CD14-positive monocyte (primary cell): ENCODE results near the gene CCNG2. TPM values are rescaled to one million over a fixed set of nuclear protein-coding genes. Genes with fewer than 3 reads are reported as not detected.

Experiments
- DNase-seq, 3 donors: peaks; one replicate each; pipeline ENCODE4 v3.0.0-alpha.2; 2011 to 2022
- H2AFZ ChIP-seq: 2 replicates; pipeline ENCODE4 v1.6.0; 2012; ENCODE audit warnings: mild to moderate bottlenecking, low read depth, low read length, inconsistent platforms; ENCODE audit not compliant: insufficient read depth, poor library complexity, severe bottlenecking
- H3K27ac ChIP-seq, 2 donors: 1 replicate in 1 of 2; 2 replicates in 1 of 2; pipeline ENCODE4 v1.5.1; 2012 to 2013; ENCODE audit warnings: low read length in 2 of 2, control low read depth in 1 of 2, inconsistent platforms in 1 of 2, low read depth in 1 of 2, mild to moderate bottlenecking in 1 of 2
- H3K27me3 ChIP-seq, 2 donors: one replicate each; pipeline versions ENCODE4 v1.6.0 to v1.6.1; 2011 to 2013; ENCODE audit warnings: low read length in 2 of 2; ENCODE audit not compliant: control insufficient read depth in 2 of 2, insufficient read depth in 2 of 2
- H3K36me3 ChIP-seq, 2 donors: replicated peaks in 1 of 2; 1 replicate in 1 of 2; 2 replicates in 1 of 2; pipeline versions ENCODE4 v1.5.1 to v1.6.1; 2012 to 2013; ENCODE audit warnings: low read length in 2 of 2, control low read depth in 1 of 2, inconsistent platforms in 1 of 2, mild to moderate bottlenecking in 1 of 2; ENCODE audit not compliant: insufficient read depth in 2 of 2, control insufficient read depth in 1 of 2
- H3K4me1 ChIP-seq, 2 donors: 1 replicate in 1 of 2; 2 replicates in 1 of 2; pipeline versions ENCODE4 v1.5.1 to v1.6.1; 2012 to 2013; ENCODE audit warnings: low read length in 2 of 2, control low read depth in 1 of 2, inconsistent platforms in 1 of 2, mild to moderate bottlenecking in 1 of 2, moderate library complexity in 1 of 2; ENCODE audit not compliant: insufficient read depth in 2 of 2, control insufficient read depth in 1 of 2
- H3K4me2 ChIP-seq: replicated peaks from 2 replicates; pipeline ENCODE3; 2012; ENCODE audit warnings: low read length, moderate library complexity, mild to moderate bottlenecking; ENCODE audit not compliant: poor library complexity, severe bottlenecking; ENCODE audit errors: extremely low read depth
- H3K4me3 ChIP-seq, 3 experiments: fragments of 200-600 bp in 1 of 3; sonication (generic) in 1 of 3; replicated peaks in 1 of 3; 1 replicate in 2 of 3; 2 replicates in 1 of 3; pipeline ENCODE4 v1.5.1; 2011 to 2013; ENCODE audit warnings: low read length in 3 of 3, mild to moderate bottlenecking in 3 of 3, control low read depth in 2 of 3, low read depth in 2 of 3, inconsistent platforms in 1 of 3, moderate library complexity in 1 of 3
- H3K79me2 ChIP-seq: 2 replicates; pipeline ENCODE4 v1.6.0; 2012; ENCODE audit warnings: mild to moderate bottlenecking, control low read depth, inconsistent platforms, low read length, moderate library complexity; ENCODE audit not compliant: insufficient read depth
- H3K9ac ChIP-seq: 2 replicates; pipeline ENCODE4 v1.6.0; 2017; ENCODE audit warnings: low read length, mild to moderate bottlenecking; ENCODE audit not compliant: insufficient read depth, poor library complexity, severe bottlenecking
- H3K9me3 ChIP-seq, 2 donors: replicated peaks in 1 of 2; 1 replicate in 1 of 2; 2 replicates in 1 of 2; pipeline versions ENCODE4 v1.5.1 to v1.6.1; 2012 to 2013; ENCODE audit warnings: low read length in 2 of 2, control low read depth in 1 of 2; ENCODE audit not compliant: control insufficient read depth in 1 of 2, insufficient read depth in 1 of 2
- H4K20me1 ChIP-seq: 2 replicates; pipeline ENCODE4 v1.6.0; 2012; ENCODE audit warnings: mild to moderate bottlenecking, low read length, control low read depth, moderate library complexity; ENCODE audit not compliant: insufficient read depth
- H3K27ac Mint-ChIP-seq, 7 donors: one replicate each; pipeline ENCODE4 v1.8.0; 2020; ENCODE audit warnings: mild to moderate bottlenecking in 7 of 7, mixed read lengths in 7 of 7, moderate library complexity in 6 of 7, inconsistent platforms in 2 of 7
- H3K27me3 Mint-ChIP-seq, 3 donors: one replicate each; pipeline ENCODE4 v1.8.0; 2021 to 2022; ENCODE audit warnings: low read depth in 3 of 3, mild to moderate bottlenecking in 3 of 3, mixed read lengths in 3 of 3, moderate library complexity in 3 of 3, inconsistent platforms in 1 of 3
- H3K36me3 Mint-ChIP-seq, 2 donors: one replicate each; pipeline ENCODE4 v1.8.0; 2020; ENCODE audit warnings: mixed read lengths in 2 of 2, inconsistent platforms in 1 of 2, mild to moderate bottlenecking in 1 of 2
- H3K4me1 Mint-ChIP-seq: one replicate; pipeline ENCODE4 v1.8.0; 2020; ENCODE audit warnings: mild to moderate bottlenecking, mixed read lengths
- H3K4me3 Mint-ChIP-seq, 2 donors: one replicate each; pipeline ENCODE4 v1.8.0; 2020; ENCODE audit warnings: mild to moderate bottlenecking in 2 of 2, mixed read lengths in 2 of 2, moderate library complexity in 1 of 2
- H3K9me3 Mint-ChIP-seq, 7 donors: one replicate each; pipeline ENCODE4 v1.8.0; 2020 to 2022; ENCODE audit warnings: mixed read lengths in 7 of 7, mild to moderate bottlenecking in 6 of 7, moderate library complexity in 6 of 7, inconsistent platforms in 2 of 7
- CTCF ChIP-seq: fragments of 200-600 bp; IDR thresholded peaks from one replicate; pipeline ENCODE4 v1.8.0; 2022; ENCODE audit warnings: antibody characterized with exemption, mild to moderate bottlenecking
- WGBS: methylation state at CpG from one replicate; pipeline ENCODE4 v1.1.5; 2013; ENCODE audit warnings: missing lambda C conversion rate; ENCODE audit not compliant: insufficient coverage; 5-methylcytosine and 5-hydroxymethylcytosine counted together
- intact Hi-C, 2 donors: fragments of 100-400 bp; cut with micrococcal nuclease; formaldehyde crosslinking; loops; one replicate each; pipeline versions ENCODE4 v1.15.0 to v1.15.1; 2023
- polyA plus RNA-seq, 3 donors: library from polyadenylated mRNA; depleted of rRNA in 1 of 3; unstranded in 2 of 3; stranded (reverse) in 1 of 3; fragments of 300-500 nt in 2 of 3; fragments of >200 nt in 1 of 3; fragmentation: Illumina TruSeq in 2 of 3; gene quantifications; 1 replicate in 2 of 3; 2 replicates in 1 of 3; pipeline ENCODE4 v1.2.3, GENCODE V29; 2012 to 2021

Gene CCNG2
- polyA plus RNA-seq, 3 donors, result 17.6 to 26.4 (median 23.3) TPM

- no peak for TF ChIP-seq CTCF
- WGBS, result no CpG with 5 or more reads among the region's 2 CpGs
- intact Hi-C loops, result no loop called here
Observed at GRCh38 chr4:77187322-77187721, 30.3 kb downstream of the CCNG2 start.

GRCh38 chr4:77188498-77189220 lies 31.7 kb downstream of the CCNG2 start:
- no peak for DNase-seq
- Histone ChIP-seq H3K4me2 (no peak overlapping the region), H3K4me1 (peaks cover 10 to 16% of the 10 kb centered on the region in 2 donors), H3K9me3 (no peaks in the 10 kb centered on the region), H3K27me3 (no peaks in the 10 kb centered on the region), H4K20me1 (no peaks in the 10 kb centered on the region), H3K9ac (no peak overlapping the region), H3K27ac (no peak overlapping the region), H3K79me2 (no peaks in the 10 kb centered on the region), H3K4me3 (no peak overlapping the region), H2AFZ (no peak overlapping the region), H3K36me3 (no peaks in the 10 kb centered on the region)
- peaks cover 16% of the 10 kb centered on the region for H3K4me1 Mint-ChIP-seq
- H3K36me3 Mint-ChIP-seq, result no peaks in the 10 kb centered on the region
- no peak overlapping the region for H3K27ac Mint-ChIP-seq
- no peak for TF ChIP-seq CTCF
- H3K9me3 Mint-ChIP-seq, result no peaks in the 10 kb centered on the region
- peaks cover 0 to 6% (median 0%) of the 10 kb centered on the region in 3 donors for H3K27me3 Mint-ChIP-seq
- 76% methylated on average over 3 of the region's 9 CpGs for whole genome bisulfite sequencing
- H3K4me3 Mint-ChIP-seq, result no peak overlapping the region
- intact Hi-C loops, result no loop called here

More at GRCh38 chr4:77187322-77187721, 30.3 kb downstream of the CCNG2 start:
- DNase-seq, result no peak
- no peak overlapping the region for H3K4me2 ChIP-seq
- H3K4me1 ChIP-seq, result peaks cover 5 to 11% of the 10 kb centered on the region in 2 donors
- peaks cover 0 to 6% (median 0%) of the 10 kb centered on the region in 3 donors for H3K27me3 Mint-ChIP-seq
- peak overlapping the region in 1 of 7 donors; percentile 3 for H3K27ac Mint-ChIP-seq
- H3K79me2 ChIP-seq, result no peaks in the 10 kb centered on the region
- no peak overlapping the region for H3K4me3 Mint-ChIP-seq
- H3K4me3 ChIP-seq, result no peak overlapping the region
- H3K9ac ChIP-seq, result no peak overlapping the region
- no peaks in the 10 kb centered on the region for H4K20me1 ChIP-seq
- peak overlapping the region; percentile 51 for H2AFZ ChIP-seq
- H3K36me3 ChIP-seq, result no peaks in the 10 kb centered on the region
- no peak overlapping the region for H3K27ac ChIP-seq
- no peaks in the 10 kb centered on the region for H3K9me3 Mint-ChIP-seq
- no peaks in the 10 kb centered on the region for H3K9me3 ChIP-seq
- H3K27me3 ChIP-seq, result no peaks in the 10 kb centered on the region
- peaks cover 11% of the 10 kb centered on the region for H3K4me1 Mint-ChIP-seq
- no peaks in the 10 kb centered on the region for H3K36me3 Mint-ChIP-seq
